Skeletal muscle cell (primary cell): ENCODE results near the gene GPR78.
"Not testable (repeated sequence)": the region's sequence is repeated elsewhere in the genome, so short reads cannot be mapped to it uniquely, and the experiment has no call there.

ENCODE experiments used
- DNase-seq: peaks from one replicate; pipeline ENCODE4 v3.0.0-alpha.2; 2010; ENCODE audit warnings: low read depth
- H3K4me3 ChIP-seq: 2 replicates; pipeline ENCODE4 v1.5.1; 2011; ENCODE audit warnings: low read depth, mild to moderate bottlenecking, control low read depth, low read length, moderate library complexity

Gene GPR78

GRCh38 chr4:8608714-8609391 lies 28.7 kb downstream of the GPR78 start:
- DNase-seq = no peak
- H3K4me3 ChIP-seq = no peak overlapping the region

- H3K4me3 ChIP-seq = no peak overlapping the region
Measured at GRCh38 chr4:8609406-8609805, 29.2 kb downstream of the GPR78 start.

GRCh38 chr4:8609824-8610350 lies 29.7 kb downstream of the GPR78 start:
- no peak for DNase-seq
- H3K4me3 ChIP-seq = no peak overlapping the region

More at GRCh38 chr4:8609406-8609805, 29.2 kb downstream of the GPR78 start:
- DNase-seq = no peak

- no peak for DNase-seq
- no peak overlapping the region for H3K4me3 ChIP-seq
Measured at GRCh38 chr4:8610858-8611616, 30.8 kb downstream of the GPR78 start.

- H3K4me3 ChIP-seq = no peak overlapping the region
- no peak for DNase-seq
Measured at GRCh38 chr4:8612646-8613045, 32.5 kb downstream of the GPR78 start.

GRCh38 chr4:8613421-8614364 lies 33.5 kb downstream of the GPR78 start:
- H3K4me3 ChIP-seq = no peak overlapping the region
- DNase-seq = no peak

- DNase-seq = no peak
- H3K4me3 ChIP-seq = no peak overlapping the region
Measured at GRCh38 chr4:8614365-8615193, 34.4 kb downstream of the GPR78 start.

- no peak for DNase-seq
- no peak overlapping the region for H3K4me3 ChIP-seq
Measured at GRCh38 chr4:8615366-8615765, 35.2 kb downstream of the GPR78 start.

- no peak for DNase-seq
- no peak overlapping the region for H3K4me3 ChIP-seq
Measured at GRCh38 chr4:8615921-8616787, 36.0 kb downstream of the GPR78 start.

- no peak for DNase-seq
- H3K4me3 ChIP-seq = no peak overlapping the region
Measured at GRCh38 chr4:8616831-8617230, 36.6 kb downstream of the GPR78 start.

- no peak overlapping the region for H3K4me3 ChIP-seq
- DNase-seq = no peak
Measured at GRCh38 chr4:8617486-8618040, 37.4 kb downstream of the GPR78 start.

- no peak overlapping the region for H3K4me3 ChIP-seq
- no peak for DNase-seq
Measured at GRCh38 chr4:8618421-8618820, 38.2 kb downstream of the GPR78 start.

GRCh38 chr4:8618961-8619720 lies 38.9 kb downstream of the GPR78 start:
- DNase-seq = no peak
- no peak overlapping the region for H3K4me3 ChIP-seq

- not testable (repeated sequence) for DNase-seq, H3K4me3 ChIP-seq
Measured at GRCh38 chr4:8621135-8621534, 40.9 kb downstream of the GPR78 start.

GRCh38 chr4:8624601-8625272 lies 44.5 kb downstream of the GPR78 start:
- DNase-seq, H3K4me3 ChIP-seq: not testable (repeated sequence)

- DNase-seq, H3K4me3 ChIP-seq: not testable (repeated sequence)
Measured at GRCh38 chr4:8630240-8630905, 50.2 kb downstream of the GPR78 start.
